ENCODE measurements around the gene NGDN.

GRCh38 chr14:23421594-23421993 is 47.9 kb upstream of the NGDN start:
- TF ChIP-seq GATA2 (IDR thresholded peaks at IDR 0.05; ENCODE audit: insufficient read depth, insufficient read length, low read depth, low read length): no peak
- no peak for TF ChIP-seq POLR2A (IDR thresholded peaks at IDR 0.05; ENCODE audit: low read depth, low read length)
- TF ChIP-seq CTCF (IDR thresholded peaks at IDR 0.05; ENCODE audit: extremely low read depth in 1 of 2, insufficient read depth in 1 of 2, low read depth in 1 of 2, low read length in 2 of 2): no peak
- no peak for TF ChIP-seq EZH2 (IDR thresholded peaks at IDR 0.05; ENCODE audit: borderline replicate concordance, low read depth, low read length, severe bottlenecking)
